ENCODE data around the gene TBC1D2.
"Not testable (repeated sequence)": the region's sequence is repeated elsewhere in the genome, so short reads cannot be mapped to it uniquely, and the experiment has no call there.

DNA sequence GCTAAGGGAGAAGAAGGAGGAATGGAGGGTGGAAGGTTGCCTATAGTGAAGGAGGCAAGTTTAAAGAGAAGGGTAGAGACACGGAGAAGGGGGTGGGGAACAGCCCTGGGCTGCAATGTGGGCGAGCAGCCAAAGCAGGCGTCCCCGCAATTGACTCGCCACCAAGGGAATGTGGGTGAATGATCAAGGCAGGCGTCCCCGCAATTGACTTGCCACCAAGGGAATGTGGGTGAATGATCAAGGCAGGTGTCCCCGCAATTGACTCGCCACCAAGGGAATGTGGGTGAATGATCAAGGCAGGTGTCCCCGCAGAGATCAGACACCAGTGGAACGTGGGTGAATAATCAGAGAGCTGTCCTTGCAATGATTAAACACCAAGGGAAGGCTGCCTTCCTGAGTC, 14.8 kb upstream of the TBC1D2 start:
- TF ChIP-seq, protein P1, sequence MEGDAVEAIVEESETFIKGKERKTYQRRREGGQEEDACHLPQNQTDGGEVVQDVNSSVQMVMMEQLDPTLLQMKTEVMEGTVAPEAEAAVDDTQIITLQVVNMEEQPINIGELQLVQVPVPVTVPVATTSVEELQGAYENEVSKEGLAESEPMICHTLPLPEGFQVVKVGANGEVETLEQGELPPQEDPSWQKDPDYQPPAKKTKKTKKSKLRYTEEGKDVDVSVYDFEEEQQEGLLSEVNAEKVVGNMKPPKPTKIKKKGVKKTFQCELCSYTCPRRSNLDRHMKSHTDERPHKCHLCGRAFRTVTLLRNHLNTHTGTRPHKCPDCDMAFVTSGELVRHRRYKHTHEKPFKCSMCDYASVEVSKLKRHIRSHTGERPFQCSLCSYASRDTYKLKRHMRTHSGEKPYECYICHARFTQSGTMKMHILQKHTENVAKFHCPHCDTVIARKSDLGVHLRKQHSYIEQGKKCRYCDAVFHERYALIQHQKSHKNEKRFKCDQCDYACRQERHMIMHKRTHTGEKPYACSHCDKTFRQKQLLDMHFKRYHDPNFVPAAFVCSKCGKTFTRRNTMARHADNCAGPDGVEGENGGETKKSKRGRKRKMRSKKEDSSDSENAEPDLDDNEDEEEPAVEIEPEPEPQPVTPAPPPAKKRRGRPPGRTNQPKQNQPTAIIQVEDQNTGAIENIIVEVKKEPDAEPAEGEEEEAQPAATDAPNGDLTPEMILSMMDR (IDR thresholded peaks at IDR 0.05) = not testable (repeated sequence)
- TF ChIP-seq POLR2A (IDR thresholded peaks at IDR 0.05) = not testable (repeated sequence)

All from transverse colon (tissue), 3 donors.